ENCODE results near the gene SMARCA2.

SMARCA2 gene

GRCh38 chr9:2016408-2017330, 1.5 kb downstream of the SMARCA2 start:
- peak; percentile 71 for DNase-seq

- DNase-seq = peak; percentile 76
Observed at GRCh38 chr9:2017331-2018161, 2.4 kb downstream of the SMARCA2 start.

GRCh38 chr9:2018162-2018643, 3.1 kb downstream of the SMARCA2 start:
- DNase-seq = no peak

GRCh38 chr9:2018764-2019558, 3.8 kb downstream of the SMARCA2 start:
- peak; percentile 61 for DNase-seq

GRCh38 chr9:2019723-2020122, 4.6 kb downstream of the SMARCA2 start:
- no peak for DNase-seq

GRCh38 chr9:2021731-2022130, 6.6 kb downstream of the SMARCA2 start:
- no peak for DNase-seq

GRCh38 chr9:2022560-2022959, 7.4 kb downstream of the SMARCA2 start:
- DNase-seq = peak; percentile 61

- DNase-seq = no peak
Observed at GRCh38 chr9:2023042-2023441, 7.9 kb downstream of the SMARCA2 start.

GRCh38 chr9:2023532-2023931, 8.4 kb downstream of the SMARCA2 start:
- peak; percentile 76 for DNase-seq

- DNase-seq = no peak
Observed at GRCh38 chr9:2024888-2025782, 10.0 kb downstream of the SMARCA2 start.

GRCh38 chr9:2026220-2026997, 11.3 kb downstream of the SMARCA2 start:
- no peak for DNase-seq

GRCh38 chr9:2027543-2028160, 12.5 kb downstream of the SMARCA2 start:
- DNase-seq = no peak

- no peak for DNase-seq
Observed at GRCh38 chr9:2028888-2029287, 13.7 kb downstream of the SMARCA2 start.

- no peak for DNase-seq
Observed at GRCh38 chr9:2029666-2030170, 14.6 kb downstream of the SMARCA2 start.

GRCh38 chr9:2032234-2032633, 17.1 kb downstream of the SMARCA2 start:
- DNase-seq = no peak

- DNase-seq = no peak
Observed at GRCh38 chr9:2036844-2037243, 21.7 kb downstream of the SMARCA2 start.

GRCh38 chr9:2039294-2040180, 24.4 kb downstream of the SMARCA2 start:
- DNase-seq = no peak

GRCh38 chr9:2040828-2041227, 25.7 kb downstream of the SMARCA2 start:
- no peak for DNase-seq

- DNase-seq = no peak
Observed at GRCh38 chr9:2041736-2042135, 26.6 kb downstream of the SMARCA2 start.

All from activated CD4-positive, alpha-beta T cell treated with anti-CD3 and anti-CD28 coated beads, Interleukin-2, Interleukin-6, amounts not matched to agents 100 ng/mL and 50 ng/mL, durations not matched to agents 16 hours and 8 hours (primary cell).